ENCODE measurements around the gene C15orf39. TPM values are rescaled to one million over a fixed set of nuclear protein-coding genes. Genes with fewer than 3 reads are reported as not detected.
"Not testable (repeated sequence)": the region's sequence is repeated elsewhere in the genome, so short reads cannot be mapped to it uniquely, and the experiment has no call there.

C15orf39 gene
- total RNA-seq, 1 experiment from 2014 or later = 86.5 TPM

DNA sequence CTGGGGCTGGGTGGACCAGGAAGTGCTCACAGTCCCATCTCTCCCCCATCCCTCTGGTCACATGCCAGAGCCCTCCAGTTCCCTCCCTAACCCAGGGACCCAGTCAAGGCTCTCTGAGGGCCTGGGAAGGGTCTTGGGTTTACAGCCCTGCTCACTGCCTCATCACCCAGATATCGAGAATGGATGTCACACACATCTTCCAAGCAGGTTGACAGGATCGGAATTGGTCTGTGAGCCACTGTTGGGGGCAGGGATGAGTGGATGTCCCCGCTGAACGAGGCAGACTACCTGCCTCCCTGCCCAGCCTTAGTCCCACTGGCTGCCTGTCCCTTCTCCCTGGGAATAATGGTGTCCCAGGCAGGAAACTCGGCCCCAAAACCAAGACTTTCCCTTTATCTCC, 36.5 kb downstream of the C15orf39 start:
- DNase-seq = no peak
- TF ChIP-seq CTCF (IDR thresholded peaks at IDR 0.05; ENCODE audit: unreplicated experiment) = no peak
- Mint-ChIP-seq H3K4me3 (ENCODE audit: low read depth, unreplicated experiment) (no peak overlapping the region), H3K9me3 (ENCODE audit: low read depth, unreplicated experiment) (no peaks in the 10 kb centered on the region), H3K27ac (ENCODE audit: unreplicated experiment) (no peak overlapping the region), H3K36me3 (ENCODE audit: insufficient read depth, unreplicated experiment) (no peaks in the 10 kb centered on the region), H3K27me3 (ENCODE audit: unreplicated experiment) (peaks cover 73% of the 10 kb centered on the region), H3K4me1 (ENCODE audit: low read depth, unreplicated experiment) (no peaks in the 10 kb centered on the region)
- intact Hi-C loops (cut with micrococcal nuclease; ENCODE audit: unreplicated experiment) = loop anchor here (10.0 kb wide), 1 partner anchor 67 kb away; no protein-coding TSS in a partner anchor
- BruUV-seq (replicated peaks) = no TSS peak
- CTCF ChIA-PET = interaction anchor here (0.6 kb wide), 1 partner anchor 864 kb away, joined by 4 read pairs; no protein-coding TSS in a partner anchor

GRCh38 chr15:75245741-75246140, 44.1 kb downstream of the C15orf39 start:
- H3K4me3 Mint-ChIP-seq (ENCODE audit: low read depth, unreplicated experiment); H3K27ac Mint-ChIP-seq (ENCODE audit: unreplicated experiment); intact Hi-C loops (cut with micrococcal nuclease; ENCODE audit: unreplicated experiment); DNase-seq; H3K4me1 Mint-ChIP-seq (ENCODE audit: low read depth, unreplicated experiment); BruUV-seq (replicated peaks); H3K36me3 Mint-ChIP-seq (ENCODE audit: insufficient read depth, unreplicated experiment); H3K9me3 Mint-ChIP-seq (ENCODE audit: low read depth, unreplicated experiment); CTCF ChIA-PET: not testable (repeated sequence)
- peaks cover 74% of the 10 kb centered on the region for H3K27me3 Mint-ChIP-seq (ENCODE audit: unreplicated experiment)

DNA sequence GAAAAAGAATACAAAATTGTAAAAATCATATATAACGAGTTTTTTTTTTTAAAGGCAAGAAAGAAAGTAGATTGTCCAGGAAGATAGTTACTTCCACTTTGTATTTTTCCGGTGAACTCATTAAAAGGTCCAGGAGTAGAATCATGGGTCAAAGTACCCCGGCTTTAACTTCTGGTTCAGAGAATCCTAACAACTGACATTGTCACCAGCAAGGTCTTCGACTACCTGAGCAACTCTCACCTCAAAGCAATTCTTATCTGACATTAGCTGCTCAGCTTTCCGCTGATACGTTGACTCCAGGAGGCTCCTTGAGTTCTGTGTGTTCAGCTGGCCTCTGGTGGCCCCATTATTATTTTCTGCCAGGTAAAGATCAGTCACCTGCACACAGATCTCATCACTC, 47.3 kb downstream of the C15orf39 start:
- H3K36me3 Mint-ChIP-seq (ENCODE audit: insufficient read depth, unreplicated experiment); DNase-seq; H3K4me1 Mint-ChIP-seq (ENCODE audit: low read depth, unreplicated experiment); CTCF ChIA-PET; H3K9me3 Mint-ChIP-seq (ENCODE audit: low read depth, unreplicated experiment); intact Hi-C loops (cut with micrococcal nuclease; ENCODE audit: unreplicated experiment); H3K4me3 Mint-ChIP-seq (ENCODE audit: low read depth, unreplicated experiment); H3K27ac Mint-ChIP-seq (ENCODE audit: unreplicated experiment); BruUV-seq (replicated peaks): not testable (repeated sequence)
- peaks cover 91% of the 10 kb centered on the region for H3K27me3 Mint-ChIP-seq (ENCODE audit: unreplicated experiment)

- CTCF ChIA-PET = no interaction called here
- intact Hi-C loops (cut with micrococcal nuclease; ENCODE audit: unreplicated experiment) = no loop called here
- H3K27me3 Mint-ChIP-seq (ENCODE audit: unreplicated experiment) = peaks cover 84% of the 10 kb centered on the region
- DNase-seq = no peak
- no peaks in the 10 kb centered on the region for H3K9me3 Mint-ChIP-seq (ENCODE audit: low read depth, unreplicated experiment)
- no TSS peak for BruUV-seq (replicated peaks)
- H3K4me3 Mint-ChIP-seq (ENCODE audit: low read depth, unreplicated experiment) = no peak overlapping the region
- TF ChIP-seq CTCF (IDR thresholded peaks at IDR 0.05; ENCODE audit: unreplicated experiment) = no peak
- H3K4me1 Mint-ChIP-seq (ENCODE audit: low read depth, unreplicated experiment) = no peaks in the 10 kb centered on the region
- no peak overlapping the region for H3K27ac Mint-ChIP-seq (ENCODE audit: unreplicated experiment)
- H3K36me3 Mint-ChIP-seq (ENCODE audit: insufficient read depth, unreplicated experiment) = no peaks in the 10 kb centered on the region
Measured at GRCh38 chr15:75249726-75250125, 48.0 kb downstream of the C15orf39 start.

DNA sequence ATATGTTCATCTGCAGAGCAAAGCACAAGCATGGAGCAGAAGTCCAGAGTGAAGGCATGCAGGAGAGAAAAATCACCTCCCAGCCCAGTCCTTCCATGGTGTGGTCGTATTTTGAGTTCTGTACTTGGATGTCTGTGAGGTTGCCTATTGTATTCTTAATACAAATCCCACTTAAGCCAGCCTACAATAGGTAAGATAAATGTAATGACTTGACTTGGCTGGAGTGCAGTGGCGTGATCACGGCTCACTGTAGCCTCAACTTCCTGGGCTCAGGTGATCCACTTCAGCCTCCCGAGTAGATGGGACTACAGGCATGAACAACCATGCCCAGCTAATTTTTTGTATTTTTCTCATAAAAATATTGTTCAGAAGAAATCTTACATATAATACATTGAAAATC, 49.7 kb downstream of the C15orf39 start:
- H3K27me3 Mint-ChIP-seq (ENCODE audit: unreplicated experiment) = peaks cover 67% of the 10 kb centered on the region
- H3K4me3 Mint-ChIP-seq (ENCODE audit: low read depth, unreplicated experiment); intact Hi-C loops (cut with micrococcal nuclease; ENCODE audit: unreplicated experiment); H3K27ac Mint-ChIP-seq (ENCODE audit: unreplicated experiment); H3K4me1 Mint-ChIP-seq (ENCODE audit: low read depth, unreplicated experiment); H3K9me3 Mint-ChIP-seq (ENCODE audit: low read depth, unreplicated experiment); BruUV-seq (replicated peaks); H3K36me3 Mint-ChIP-seq (ENCODE audit: insufficient read depth, unreplicated experiment); DNase-seq; CTCF ChIA-PET: not testable (repeated sequence)

DNA sequence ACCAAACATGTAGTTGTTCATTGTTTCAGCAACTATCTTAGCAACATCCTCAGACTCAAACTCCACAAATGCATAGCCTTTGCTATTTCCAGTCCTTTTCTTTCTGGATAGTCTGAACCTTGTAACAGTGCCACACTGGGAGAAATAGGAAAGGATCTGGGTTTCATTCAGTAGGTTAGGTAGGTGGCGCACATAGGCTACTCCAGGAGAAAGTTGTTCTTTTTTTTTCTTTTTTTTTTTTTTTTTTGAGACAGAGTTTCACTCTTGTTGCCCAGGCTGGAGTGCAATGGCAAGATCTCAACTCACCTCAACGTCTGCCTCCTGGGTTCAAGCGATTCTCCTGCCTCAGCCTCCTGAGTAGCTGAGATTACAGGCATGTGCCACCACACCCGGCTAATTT, 50.6 kb downstream of the C15orf39 start:
- H3K4me3 Mint-ChIP-seq (ENCODE audit: low read depth, unreplicated experiment); DNase-seq; H3K36me3 Mint-ChIP-seq (ENCODE audit: insufficient read depth, unreplicated experiment); H3K9me3 Mint-ChIP-seq (ENCODE audit: low read depth, unreplicated experiment); CTCF ChIA-PET; BruUV-seq (replicated peaks); H3K27ac Mint-ChIP-seq (ENCODE audit: unreplicated experiment); H3K4me1 Mint-ChIP-seq (ENCODE audit: low read depth, unreplicated experiment); intact Hi-C loops (cut with micrococcal nuclease; ENCODE audit: unreplicated experiment): not testable (repeated sequence)
- peaks cover 62% of the 10 kb centered on the region for H3K27me3 Mint-ChIP-seq (ENCODE audit: unreplicated experiment)

GRCh38 chr15:75258034-75258433, 56.4 kb downstream of the C15orf39 start, which contains the start of gene GOLGA6C:
GOLGA6C (plus strand) TSS chr15:75258334; CDS start chr15:75258599, 265 bp downstream.
- CTCF ChIA-PET; H3K4me3 Mint-ChIP-seq (ENCODE audit: low read depth, unreplicated experiment); BruUV-seq (replicated peaks); H3K27me3 Mint-ChIP-seq (ENCODE audit: unreplicated experiment); H3K27ac Mint-ChIP-seq (ENCODE audit: unreplicated experiment); H3K36me3 Mint-ChIP-seq (ENCODE audit: insufficient read depth, unreplicated experiment); H3K9me3 Mint-ChIP-seq (ENCODE audit: low read depth, unreplicated experiment); intact Hi-C loops (cut with micrococcal nuclease; ENCODE audit: unreplicated experiment); DNase-seq; H3K4me1 Mint-ChIP-seq (ENCODE audit: low read depth, unreplicated experiment): not testable (repeated sequence)

DNA sequence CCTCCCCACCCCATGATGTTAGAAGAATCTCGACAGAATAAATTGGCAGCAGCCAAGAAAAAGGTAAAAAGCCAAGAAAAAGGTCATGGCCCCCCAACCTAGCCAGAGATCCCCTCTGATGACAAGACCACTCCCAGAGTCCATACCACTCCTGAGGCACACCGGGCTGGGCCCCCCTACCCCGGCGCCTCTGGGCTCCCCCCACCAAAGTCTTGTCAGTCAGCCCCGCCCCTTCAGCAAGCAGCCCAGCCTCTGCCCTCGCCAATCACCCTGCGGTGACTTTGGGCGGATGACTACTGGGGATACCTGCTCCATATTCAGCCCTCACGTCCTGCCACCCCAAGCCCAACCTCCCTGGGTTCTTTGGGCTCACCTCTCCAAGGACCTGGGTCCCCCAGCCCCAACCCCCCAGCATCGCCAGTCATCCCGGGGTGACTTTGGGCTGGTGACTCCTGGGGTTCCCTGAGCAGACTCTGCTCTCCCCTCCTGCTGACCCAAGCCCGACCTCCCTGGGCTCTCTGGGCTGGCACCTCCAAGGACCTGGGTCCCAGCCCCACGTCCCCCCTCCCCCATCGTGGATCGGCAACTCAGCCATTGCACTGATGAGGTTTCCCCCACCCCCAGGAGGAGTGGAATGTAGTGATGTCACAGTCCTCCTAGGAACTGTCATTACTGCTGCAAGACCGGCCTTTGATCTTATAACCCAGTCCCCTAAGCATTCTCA, 57.1 kb downstream of the C15orf39 start:
- H3K9me3 Mint-ChIP-seq (ENCODE audit: low read depth, unreplicated experiment); intact Hi-C loops (cut with micrococcal nuclease; ENCODE audit: unreplicated experiment); H3K4me3 Mint-ChIP-seq (ENCODE audit: low read depth, unreplicated experiment); H3K27ac Mint-ChIP-seq (ENCODE audit: unreplicated experiment); H3K36me3 Mint-ChIP-seq (ENCODE audit: insufficient read depth, unreplicated experiment); DNase-seq; H3K27me3 Mint-ChIP-seq (ENCODE audit: unreplicated experiment); CTCF ChIA-PET; H3K4me1 Mint-ChIP-seq (ENCODE audit: low read depth, unreplicated experiment); BruUV-seq (replicated peaks): not testable (repeated sequence)

All from Calu3 (cell line).